DOHH2 (cell line): ENCODE measurements around the gene UBXN2A.

Experiments used
- H3F3A ChIP-seq: fragments of 200-600 bp; sonication (generic), shearing (Covaris generic); 2 replicates; pipeline ENCODE4 v1.6.0; 2016; ENCODE audit warnings: antibody characterized with exemption, mild to moderate bottlenecking; ENCODE audit not compliant: control insufficient read depth, insufficient read depth
- H3K27ac ChIP-seq: fragments of 200-600 bp; sonication (generic); 2 replicates; pipeline ENCODE4 v1.5.1; 2014; ENCODE audit warnings: low read depth, mild to moderate bottlenecking, low read length, moderate library complexity
- H3K27me3 ChIP-seq: fragments of 200-600 bp; sonication (generic); 2 replicates; pipeline ENCODE4 v1.6.1; 2014; ENCODE audit warnings: mild to moderate bottlenecking, low read length, mixed read lengths; ENCODE audit not compliant: control insufficient read depth
- H3K36me3 ChIP-seq: fragments of 200-600 bp; sonication (generic); 2 replicates; pipeline ENCODE4 v1.6.1; 2014; ENCODE audit warnings: mild to moderate bottlenecking, low read length, moderate library complexity, mixed read lengths; ENCODE audit not compliant: control insufficient read depth
- H3K4me1 ChIP-seq: fragments of 200-600 bp; sonication (generic); 2 replicates; pipeline ENCODE4 v1.6.1; 2014; ENCODE audit warnings: mild to moderate bottlenecking, low read length, mixed read lengths; ENCODE audit not compliant: control insufficient read depth
- H3K4me2 ChIP-seq: fragments of 200-600 bp; sonication (generic); 2 replicates; pipeline ENCODE4 v1.6.0; 2014; ENCODE audit warnings: mild to moderate bottlenecking, low read length, moderate library complexity
- H3K4me3 ChIP-seq: fragments of 200-600 bp; sonication (generic); 2 replicates; pipeline ENCODE4 v1.5.1; 2014; ENCODE audit warnings: mild to moderate bottlenecking, low read length, mixed read lengths
- H3K79me2 ChIP-seq: fragments of 200-600 bp; sonication (generic); 2 replicates; pipeline ENCODE4 v1.6.1; 2014; ENCODE audit warnings: mild to moderate bottlenecking, low read length, mixed read lengths; ENCODE audit not compliant: control insufficient read depth
- H3K9me2 ChIP-seq: fragments of 200-600 bp; sonication (generic); replicated peaks from 2 replicates; pipeline ENCODE4 v1.6.1; 2014; ENCODE audit warnings: mild to moderate bottlenecking, low read length, mixed read lengths; ENCODE audit not compliant: control insufficient read depth
- H3K9me3 ChIP-seq: fragments of 200-600 bp; sonication (generic); 2 replicates; pipeline ENCODE4 v1.6.1; 2014; ENCODE audit warnings: antibody characterized with exemption, low read length, mixed read lengths; ENCODE audit not compliant: control insufficient read depth, insufficient read depth
- H4K20me1 ChIP-seq: fragments of 200-600 bp; sonication (generic); 2 replicates; pipeline ENCODE4 v1.6.0; 2014; ENCODE audit warnings: low read depth, mild to moderate bottlenecking, antibody characterized with exemption, low read length, moderate library complexity; ENCODE audit not compliant: control insufficient read depth, insufficient read depth
- CTCF ChIP-seq: fragments of 200-600 bp; sonication (generic); IDR thresholded peaks from one replicate; pipeline ENCODE4 v1.5.1; 2014; ENCODE audit warnings: antibody characterized with exemption, mild to moderate bottlenecking, low read depth, low read length; ENCODE audit not compliant: poor library complexity, severe bottlenecking
- EZH2phosphoT487 ChIP-seq: fragments of 200-600 bp; sonication (generic); IDR thresholded peaks from 2 replicates; pipeline ENCODE4 v1.6.1; 2017; ENCODE audit warnings: borderline replicate concordance, mild to moderate bottlenecking, antibody characterized with exemption, low read length, moderate library complexity, mixed read lengths

Gene UBXN2A

GRCh38 chr2:24008672-24009366 lies 68.6 kb downstream of the UBXN2A start:
- Histone ChIP-seq H3K4me1 (peaks cover 4% of the 10 kb centered on the region; the same call in 1 of the 2 replicates), H3K9me3 (no peaks in the 10 kb centered on the region), H4K20me1 (no peaks in the 10 kb centered on the region), H3K79me2 (no peaks in the 10 kb centered on the region), H3K4me3 (no peak overlapping the region), H3K36me3 (no peaks in the 10 kb centered on the region), H3K27me3 (peaks cover 30% of the 10 kb centered on the region), H3K27ac (no peak overlapping the region), H3K9me2 (no peaks in the 10 kb centered on the region), H3F3A (no peaks in the 10 kb centered on the region), H3K4me2 (no peak overlapping the region)
- TF ChIP-seq CTCF (no peak), EZH2phosphoT487 (no peak)

GRCh38 chr2:24009367-24009679 lies 69.1 kb downstream of the UBXN2A start:
- no peak for TF ChIP-seq EZH2phosphoT487
- TF ChIP-seq CTCF, result no peak
- Histone ChIP-seq H3K27me3 (peaks cover 30% of the 10 kb centered on the region), H3F3A (no peaks in the 10 kb centered on the region), H3K79me2 (no peaks in the 10 kb centered on the region), H3K9me3 (no peaks in the 10 kb centered on the region), H3K36me3 (no peaks in the 10 kb centered on the region), H3K4me1 (peaks cover 4% of the 10 kb centered on the region; the same call in 1 of the 2 replicates), H4K20me1 (no peaks in the 10 kb centered on the region), H3K4me2 (no peak overlapping the region), H3K9me2 (no peaks in the 10 kb centered on the region), H3K27ac (no peak overlapping the region), H3K4me3 (no peak overlapping the region)

GRCh38 chr2:24009680-24010476 lies 69.6 kb downstream of the UBXN2A start, which contains the start of gene MFSD2B:
TSS of gene MFSD2B (plus strand) at chr2:24010085. CDS start at chr2:24010097, 12 bp downstream.
- H3K27ac ChIP-seq, result no peak within 1 kb of the TSS
- H3K9me3 ChIP-seq, result no peaks in the 10 kb centered on the region
- peaks cover 4% of the 10 kb centered on the region; the same call in 1 of the 2 replicates for H3K4me1 ChIP-seq
- no peaks in the 10 kb centered on the region for H4K20me1 ChIP-seq
- no peaks in the 10 kb centered on the region for H3F3A ChIP-seq
- H3K27me3 ChIP-seq, result peaks cover 30% of the 10 kb centered on the region
- peak within 1 kb of the TSS; percentile 30 for H3K4me2 ChIP-seq
- H3K4me3 ChIP-seq, result no peak within 1 kb of the TSS
- no peaks in the 10 kb centered on the region for H3K79me2 ChIP-seq
- H3K9me2 ChIP-seq, result no peaks in the 10 kb centered on the region
- TF ChIP-seq CTCF, result no peak
- TF ChIP-seq EZH2phosphoT487, result peak; percentile 71; the same call in 1 of the 2 replicates
- no peaks in the 10 kb centered on the region for H3K36me3 ChIP-seq
